ENCODE measurements around the gene ELOVL6.

Gene ELOVL6

GRCh38 chr4:110149089-110149488 lies 49.3 kb downstream of the ELOVL6 start:
- no peak for DNase-seq (ENCODE audit: low spot score)
- H3K27ac ChIP-seq = no peak overlapping the region
- no peak for TF ChIP-seq CTCF (IDR thresholded peaks at IDR 0.05)
- no peak overlapping the region for H3K4me3 ChIP-seq

- no peak overlapping the region for H3K4me3 ChIP-seq
- no peak overlapping the region for H3K27ac ChIP-seq
- no peak for DNase-seq (ENCODE audit: low spot score)
- no peak for TF ChIP-seq CTCF (IDR thresholded peaks at IDR 0.05)
Observed at GRCh38 chr4:110142461-110142860, 56.0 kb downstream of the ELOVL6 start.

- H3K4me3 ChIP-seq = no peak overlapping the region
- TF ChIP-seq CTCF (IDR thresholded peaks at IDR 0.05) = no peak
- DNase-seq (ENCODE audit: low spot score) = no peak
- H3K27ac ChIP-seq = no peak overlapping the region
Observed at GRCh38 chr4:110139815-110140214, 58.6 kb downstream of the ELOVL6 start.

GRCh38 chr4:110139111-110139510 lies 59.3 kb downstream of the ELOVL6 start:
- Histone ChIP-seq H3K27ac (no peak overlapping the region), H3K4me3 (no peak overlapping the region)
- no peak for DNase-seq (ENCODE audit: low spot score)
- TF ChIP-seq CTCF (IDR thresholded peaks at IDR 0.05) = no peak

- no peak for DNase-seq (ENCODE audit: low spot score)
- H3K27ac ChIP-seq = no peak overlapping the region
- TF ChIP-seq CTCF (IDR thresholded peaks at IDR 0.05) = no peak
- H3K4me3 ChIP-seq = no peak overlapping the region
Observed at GRCh38 chr4:110138551-110138950, 59.9 kb downstream of the ELOVL6 start.

GRCh38 chr4:110137829-110138228 lies 60.6 kb downstream of the ELOVL6 start:
- Histone ChIP-seq H3K4me3 (no peak overlapping the region), H3K27ac (no peak overlapping the region)
- no peak for TF ChIP-seq CTCF (IDR thresholded peaks at IDR 0.05)
- no peak for DNase-seq (ENCODE audit: low spot score)

- DNase-seq (ENCODE audit: low spot score) = no peak
- TF ChIP-seq CTCF (IDR thresholded peaks at IDR 0.05) = no peak
- H3K4me3 ChIP-seq = no peak overlapping the region
- H3K27ac ChIP-seq = no peak overlapping the region
Observed at GRCh38 chr4:110135523-110135922, 62.9 kb downstream of the ELOVL6 start.
